ENCODE measurements around the gene RGS2. TPM values are rescaled to one million over a fixed set of nuclear protein-coding genes. Genes with fewer than 3 reads are reported as not detected.
A peak's percentile ranks its signal among the peaks of the same experiment; 100 is the strongest.

Gene RGS2
- total RNA-seq, 1 experiment from 2014 or later: 7.6 TPM

DNA sequence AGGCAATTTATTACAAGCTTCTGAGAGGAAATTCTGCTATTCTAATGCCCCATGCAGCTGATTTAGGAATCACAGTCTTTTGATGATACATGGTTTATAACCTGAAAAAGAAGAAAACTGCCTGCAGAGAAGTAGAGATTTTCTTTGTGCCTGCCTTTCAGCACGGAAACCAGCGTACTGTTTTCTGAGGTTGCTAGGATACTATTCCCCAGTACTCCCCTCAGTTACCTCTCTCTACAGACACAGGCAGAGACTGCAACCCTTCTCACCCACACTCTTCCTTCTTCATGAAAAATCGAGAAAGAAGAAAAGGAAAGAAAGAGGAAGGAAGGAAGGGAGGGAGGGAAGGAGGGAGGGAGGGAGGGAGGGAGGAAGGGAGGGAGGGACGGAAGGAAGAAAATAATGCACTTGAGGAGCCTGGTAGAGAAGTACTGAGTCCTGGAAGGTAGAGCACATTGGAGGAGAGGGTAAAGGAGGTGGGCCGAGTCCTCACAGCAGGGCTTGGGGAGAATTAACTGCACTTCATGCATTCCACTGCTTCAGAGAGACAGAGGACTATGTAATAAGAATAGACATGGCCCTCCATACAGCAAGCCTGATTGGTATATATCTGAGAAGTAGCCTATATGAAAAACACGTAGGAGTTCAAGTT, 21.9 kb downstream of the RGS2 start:
- DNase-seq (ENCODE audit: low read depth): no peak

DNA sequence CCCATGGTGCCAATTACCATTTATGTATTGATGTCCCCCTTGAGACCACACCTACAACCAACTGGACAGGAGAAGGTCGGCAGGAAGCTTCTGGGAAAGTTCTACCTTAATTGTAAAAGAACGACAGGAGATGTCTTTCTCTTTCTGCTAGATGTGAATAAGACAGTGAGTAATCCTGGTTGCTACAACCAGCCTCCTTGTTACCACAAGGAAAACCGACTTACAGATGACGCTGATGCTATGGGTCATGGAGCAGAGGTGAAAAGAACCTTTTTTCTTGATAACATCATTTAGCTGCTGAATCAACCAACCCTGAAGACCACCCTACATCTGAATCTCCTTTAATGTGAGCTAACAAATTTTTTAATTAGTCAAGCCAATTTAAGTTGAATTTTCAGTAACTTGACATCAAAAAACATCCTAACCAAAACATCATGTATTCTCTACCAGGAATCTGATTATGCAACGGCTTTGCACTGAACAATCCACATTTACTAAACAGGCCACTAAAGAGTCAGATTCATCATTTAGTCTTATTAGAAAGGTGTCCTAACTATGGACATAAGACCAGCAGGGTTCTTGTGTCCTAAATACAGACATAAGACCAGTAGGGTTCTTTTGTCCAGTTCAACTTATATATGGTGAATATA, 23.0 kb downstream of the RGS2 start:
- DNase-seq (ENCODE audit: low read depth): peak; percentile 12

DNA sequence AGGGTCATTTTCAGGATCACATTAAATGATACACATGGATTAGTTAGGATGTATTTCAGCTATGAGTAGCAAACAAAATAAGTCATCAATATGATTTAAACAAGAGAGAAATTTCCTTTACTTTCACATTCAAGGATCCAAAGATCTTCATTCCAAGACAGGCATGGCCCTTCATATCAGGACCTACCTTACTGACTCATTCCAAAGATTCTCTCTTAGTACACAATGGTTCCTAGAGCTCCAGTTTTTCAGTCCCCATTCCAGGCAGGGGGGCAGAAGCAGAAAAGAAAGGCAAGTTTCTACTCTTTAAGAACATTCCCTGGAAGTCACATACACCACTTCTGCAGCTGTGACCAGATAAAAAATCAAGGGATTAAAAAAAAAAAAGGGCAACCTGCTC, 23.7 kb downstream of the RGS2 start:
- DNase-seq (ENCODE audit: low read depth): no peak

DNA sequence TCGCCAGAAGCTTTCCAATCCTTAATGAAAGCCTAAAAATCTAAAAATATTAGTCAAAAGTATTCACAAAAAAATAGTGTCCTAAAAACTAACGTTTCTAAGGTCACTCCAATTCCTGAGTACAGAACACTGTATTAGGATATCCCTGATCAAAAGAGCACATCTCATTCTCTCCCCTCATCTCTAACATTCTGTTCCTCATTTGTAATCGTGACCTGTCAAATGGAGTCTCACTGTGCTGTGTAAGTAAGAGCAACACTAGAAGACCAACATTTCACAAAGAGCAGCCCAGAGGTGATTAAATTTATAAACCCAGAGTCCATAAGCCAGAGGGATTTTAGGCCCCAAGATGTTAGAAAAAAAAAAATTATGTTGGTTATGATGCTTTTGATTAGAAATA, 26.3 kb downstream of the RGS2 start:
- no peak for DNase-seq (ENCODE audit: low read depth)

DNA sequence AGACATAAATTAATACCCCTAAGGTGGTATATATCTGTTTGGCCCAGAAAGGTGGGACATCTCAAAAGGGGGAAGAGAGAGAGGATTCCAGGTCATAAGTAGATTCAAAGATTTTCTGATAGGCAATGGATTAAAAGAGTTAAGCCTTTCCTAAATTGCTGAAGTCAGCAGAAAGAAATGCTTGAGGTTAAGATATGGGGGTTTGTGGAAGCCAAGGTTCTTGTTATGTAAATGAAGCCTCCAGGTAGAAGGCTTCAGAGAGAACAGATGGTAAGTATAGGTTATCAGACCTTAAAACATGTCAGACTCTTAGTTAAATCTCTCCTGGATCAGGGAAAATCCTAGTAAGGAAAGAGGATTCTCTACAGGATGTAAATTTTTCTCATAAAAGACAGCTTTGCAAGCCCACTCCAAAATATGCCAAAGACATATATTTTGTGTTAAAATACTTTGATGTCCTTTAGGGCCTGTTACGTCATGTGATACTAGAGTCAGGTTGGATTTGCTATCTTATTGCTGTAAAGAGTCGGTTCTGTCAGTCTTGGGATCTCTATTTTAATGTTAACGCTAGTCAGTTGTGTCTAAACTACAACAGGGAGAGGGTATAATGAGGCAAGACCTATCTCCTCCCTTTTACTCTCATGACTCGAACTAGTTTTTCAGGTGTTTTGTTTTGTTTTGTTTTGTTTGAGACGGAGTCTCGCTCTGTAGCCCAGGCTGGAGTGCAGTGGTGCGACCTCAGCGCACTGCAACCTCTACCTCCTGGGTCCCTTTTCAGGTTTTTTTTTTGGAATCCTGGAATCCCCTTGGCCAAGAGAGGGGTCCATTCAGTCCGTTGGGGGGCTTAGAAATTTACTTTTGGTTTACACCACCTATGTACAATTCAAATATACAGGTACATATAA, 30.6 kb downstream of the RGS2 start:
- DNase-seq (ENCODE audit: low read depth): no peak

DNA sequence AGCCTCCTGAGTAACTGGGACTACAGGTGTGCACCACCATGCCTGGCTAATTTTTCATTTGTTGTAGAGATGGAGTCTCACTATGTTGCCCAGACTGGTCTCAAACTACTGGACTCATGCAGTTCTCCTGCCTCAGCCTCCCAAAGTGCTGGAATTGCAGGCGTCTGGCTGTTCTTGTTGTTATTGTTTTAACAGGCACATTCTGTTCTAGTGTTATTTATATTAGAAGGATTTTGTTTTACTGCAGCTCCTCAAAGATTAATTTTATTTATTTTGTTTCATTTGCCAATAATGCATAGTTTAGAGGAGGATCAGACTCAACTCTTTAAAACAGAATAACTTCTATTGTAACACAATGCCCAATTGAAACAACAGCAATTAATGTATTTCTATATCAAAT, 35.5 kb downstream of the RGS2 start:
- no peak for DNase-seq (ENCODE audit: low read depth)

DNA sequence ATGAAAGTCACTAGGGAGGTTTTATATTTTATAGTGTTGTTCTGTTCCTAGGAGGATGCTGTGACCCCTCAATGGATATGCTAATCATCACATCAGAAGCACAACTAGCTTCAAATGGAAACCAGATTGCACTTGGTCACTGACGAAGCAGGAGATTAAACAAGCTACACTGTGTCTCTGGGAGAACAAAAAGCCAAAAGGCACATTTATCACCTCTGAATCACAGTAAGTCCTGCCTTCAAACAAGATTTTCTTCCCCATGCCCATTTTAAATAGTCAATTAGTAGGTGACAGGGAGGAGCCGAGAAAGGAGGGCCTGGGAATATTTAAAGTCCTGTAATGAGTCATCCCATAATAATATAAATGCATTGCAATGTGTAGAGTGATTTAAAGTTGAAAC, 38.1 kb downstream of the RGS2 start:
- no peak for DNase-seq (ENCODE audit: low read depth)

DNA sequence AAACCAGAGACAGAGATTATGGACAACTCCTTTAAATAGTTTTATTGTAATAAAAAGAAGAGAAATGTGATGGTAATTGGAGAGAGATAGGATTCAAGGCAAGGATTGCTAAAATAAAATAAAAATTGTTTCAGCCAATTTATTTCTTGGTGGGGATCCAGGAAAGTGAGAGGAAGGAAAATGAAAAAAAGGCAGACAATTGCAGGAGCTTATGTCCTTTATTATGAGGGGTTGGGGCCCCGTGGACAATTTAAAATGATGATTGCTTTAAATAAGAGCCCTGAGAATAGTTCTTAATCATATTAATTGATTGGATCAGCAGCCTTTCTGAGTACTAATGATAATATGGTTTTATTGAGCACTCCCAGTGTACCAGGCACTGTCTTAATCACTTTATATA, 40.2 kb downstream of the RGS2 start:
- DNase-seq (ENCODE audit: low read depth): no peak

DNA sequence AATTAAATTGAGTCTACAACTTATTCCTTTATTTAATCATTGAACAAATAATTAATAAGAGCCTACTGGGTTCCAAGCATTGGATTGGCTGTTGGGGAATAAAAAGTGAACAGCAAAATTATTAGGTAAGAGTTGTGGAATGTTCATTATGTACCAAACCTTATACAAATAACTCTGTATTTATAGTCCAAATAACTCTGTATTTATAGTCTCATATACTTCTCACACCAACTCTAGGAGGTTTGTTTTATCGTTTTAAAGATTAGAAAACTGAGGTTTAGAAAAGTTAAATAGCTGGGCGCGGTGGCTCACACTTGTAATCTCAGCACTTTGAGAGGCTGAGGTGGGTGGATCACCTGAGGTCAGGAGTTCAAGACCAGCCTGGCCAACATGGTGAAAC, 40.6 kb downstream of the RGS2 start:
- DNase-seq (ENCODE audit: low read depth): no peak

DNA sequence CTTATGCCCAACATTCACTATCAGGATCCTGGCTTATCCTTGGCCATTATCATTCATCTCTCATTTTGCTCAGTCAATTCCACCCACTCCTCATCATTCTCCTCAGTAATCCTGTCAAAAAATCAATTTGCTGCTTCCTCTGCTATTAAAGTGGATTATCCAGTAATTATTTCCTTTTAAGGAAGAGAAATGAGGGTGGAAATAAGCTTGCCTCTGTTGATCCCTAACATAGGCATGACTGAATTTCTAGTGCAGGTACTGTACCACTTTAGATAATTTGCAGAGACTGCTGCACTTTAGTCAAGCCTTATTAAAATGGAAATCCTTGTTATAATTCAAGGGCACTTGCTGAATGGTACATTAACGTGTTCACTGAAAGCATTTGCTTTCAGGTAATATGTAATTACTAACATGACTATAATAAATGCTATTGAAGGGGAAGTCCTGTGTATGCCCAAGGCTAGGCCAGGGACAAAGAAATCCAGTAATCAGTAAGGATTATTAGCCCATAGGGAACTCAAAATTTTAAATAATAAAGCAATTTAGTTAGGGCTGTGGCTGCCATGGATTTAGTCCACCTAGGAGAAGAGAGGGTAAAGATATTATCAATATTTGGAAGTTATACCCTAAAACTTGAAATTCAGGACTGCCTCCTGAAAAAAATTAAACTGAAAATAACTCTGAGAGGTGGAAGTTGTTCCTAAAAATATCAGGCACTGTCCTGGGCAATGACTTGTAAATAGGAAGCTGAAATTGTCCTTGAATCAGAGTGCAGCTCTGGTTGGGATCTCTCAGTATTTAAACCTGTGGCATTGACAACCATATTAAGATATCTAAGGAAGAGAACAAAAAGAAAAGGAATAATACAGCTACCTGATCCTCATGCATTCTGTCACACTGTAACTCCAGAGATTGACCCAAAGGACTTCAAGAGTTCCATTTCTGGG, 43.4 kb downstream of the RGS2 start:
- no peak for DNase-seq (ENCODE audit: low read depth)

DNA sequence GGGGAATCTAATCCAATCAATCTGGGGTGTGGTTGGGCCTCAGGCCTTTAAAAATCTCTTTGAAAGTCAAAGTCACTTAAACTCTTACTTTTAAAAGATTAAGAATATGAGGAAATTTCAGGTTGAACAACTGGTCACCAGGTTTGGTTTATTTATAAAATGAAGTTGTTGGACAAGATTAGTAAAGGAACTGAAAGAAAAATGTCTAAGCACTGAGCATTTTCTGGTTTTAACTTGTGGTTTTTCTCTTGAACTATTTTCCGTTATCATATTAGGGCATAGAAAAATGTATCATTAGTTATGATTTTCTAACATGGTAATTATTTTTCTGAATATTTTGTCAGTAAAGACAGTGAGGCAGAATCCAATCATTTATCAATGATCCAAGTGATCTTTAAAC, 49.6 kb downstream of the RGS2 start:
- no peak for DNase-seq (ENCODE audit: low read depth)

DNA sequence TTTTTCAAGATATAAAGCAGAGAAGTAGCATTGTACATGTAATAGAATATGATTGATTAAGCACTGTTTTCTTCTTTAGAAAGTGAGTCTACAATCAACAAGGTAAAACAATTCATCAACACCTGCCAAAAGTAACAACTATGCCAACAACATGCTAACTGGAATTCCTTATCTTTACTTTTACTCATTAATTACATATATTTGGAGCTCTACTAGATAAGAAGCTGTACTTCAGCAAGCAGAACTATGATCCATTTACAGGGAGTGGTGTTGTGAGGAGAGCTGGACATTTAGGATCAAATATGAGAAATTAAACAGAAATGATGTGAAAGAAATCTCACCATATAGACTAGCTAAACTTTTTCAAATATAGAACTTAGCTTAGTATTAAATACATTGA, 51.0 kb downstream of the RGS2 start:
- no peak for DNase-seq (ENCODE audit: low read depth)

DNA sequence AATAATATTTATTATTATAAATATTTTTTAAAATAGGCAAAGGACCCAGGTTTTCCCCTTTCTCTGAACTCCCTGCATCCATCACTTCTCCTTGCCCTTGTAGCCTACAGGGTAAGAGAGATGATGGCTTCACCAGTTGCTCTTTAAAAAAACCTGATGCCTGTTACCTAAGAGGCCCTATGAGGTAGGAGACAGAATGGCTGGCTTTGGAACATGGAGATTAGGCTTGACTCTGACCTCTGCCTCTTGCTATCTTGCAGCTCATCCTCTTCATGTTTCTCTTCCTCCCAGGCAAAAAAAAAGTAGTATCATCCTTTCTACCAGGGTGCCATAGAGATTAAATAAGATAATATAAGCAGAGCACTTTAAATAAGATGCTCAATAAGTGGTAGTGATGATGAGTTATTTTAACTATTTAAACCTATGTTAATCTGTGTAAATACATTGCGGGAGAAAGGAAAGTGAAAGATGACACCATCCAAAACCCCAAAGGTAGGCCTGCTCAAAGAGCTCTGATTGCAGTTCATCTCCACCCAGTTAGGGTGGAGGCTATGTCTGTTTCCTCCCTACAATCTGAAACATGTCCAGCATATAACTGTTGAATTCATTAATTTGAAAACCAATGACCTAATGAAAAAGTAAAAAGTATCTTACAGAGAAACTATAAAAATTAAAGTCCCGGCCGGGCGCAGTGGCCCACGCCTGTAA, 51.8 kb downstream of the RGS2 start:
- no peak for DNase-seq (ENCODE audit: low read depth)

DNA sequence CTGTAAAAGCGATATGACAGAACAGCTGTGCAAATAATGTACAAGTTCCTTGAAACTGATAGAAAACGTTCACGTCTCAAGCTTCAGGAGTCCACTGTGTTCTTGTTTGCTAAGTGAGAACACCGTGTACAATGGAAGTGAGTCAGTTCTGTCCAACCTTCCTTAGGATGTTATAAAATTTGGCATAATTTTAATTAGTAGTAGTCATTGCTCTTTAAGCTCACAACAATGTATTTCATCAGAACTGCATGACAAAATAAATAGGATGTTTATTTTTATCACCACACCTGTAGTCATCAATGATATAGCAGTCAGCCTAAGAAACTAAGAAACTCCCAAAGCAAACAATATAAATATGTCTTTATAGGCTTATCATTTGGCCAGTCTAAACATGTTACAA, 53.0 kb downstream of the RGS2 start:
- no peak for DNase-seq (ENCODE audit: low read depth)

Other genes starting within 250 kb of the RGS2 start
- not detected in 2 replicates for gene RGS1, start 233.3 kb upstream of the RGS2 start, total RNA-seq (2014; rRNA removed; shearing (Covaris generic))
- not detected in 2 replicates for gene RGS13, start 172.9 kb upstream of the RGS2 start, total RNA-seq (2014; rRNA removed; shearing (Covaris generic))